ENCODE results near the gene FARP1.

The FARP1 gene

DNA sequence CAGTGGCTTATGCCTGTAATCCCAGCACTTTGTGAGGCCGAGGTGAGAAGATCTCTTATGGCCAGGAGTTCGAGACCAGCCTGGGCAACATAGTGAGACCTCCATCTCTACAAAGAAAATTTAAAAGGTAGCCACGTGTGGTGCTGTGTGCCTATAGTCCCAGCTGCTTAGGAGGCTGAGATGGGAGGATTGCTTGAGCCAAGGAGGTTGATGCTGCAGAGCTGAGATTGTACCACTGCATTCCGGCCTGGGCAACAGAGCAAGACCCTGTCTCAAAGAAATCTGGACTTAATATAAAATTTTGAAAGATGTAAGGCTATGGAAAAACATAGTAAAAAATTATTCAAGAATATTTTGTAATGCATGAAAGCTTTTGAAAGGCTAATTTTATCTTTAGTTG lies 99.5 kb downstream of the FARP1 start:
- H3K9me3 ChIP-seq (ENCODE audit: insufficient read depth, low read depth, low read length) = no peaks in the 10 kb centered on the region
- no peak overlapping the region for H3K9ac ChIP-seq (ENCODE audit: low read depth, low read length)
- no peaks in the 10 kb centered on the region for H3K36me3 ChIP-seq (ENCODE audit: insufficient read depth, low read length)
- H3K27ac ChIP-seq (ENCODE audit: low read depth, low read length) = no peak overlapping the region
- WGBS = 94% methylated on average over 4 of the region's 4 CpGs
- no peak overlapping the region for H3K4me3 ChIP-seq (ENCODE audit: low read length)
- H3K27me3 ChIP-seq (ENCODE audit: insufficient read depth, low read length) = no peaks in the 10 kb centered on the region
- peaks cover 14% of the 10 kb centered on the region for H3K4me1 ChIP-seq (ENCODE audit: insufficient read depth, low read length)

GRCh38 chr13:98243929-98244272 lies 101.0 kb downstream of the FARP1 start:
- H3K9ac ChIP-seq (ENCODE audit: low read depth, low read length) = no peak overlapping the region
- no peaks in the 10 kb centered on the region for H3K36me3 ChIP-seq (ENCODE audit: insufficient read depth, low read length)
- H3K27ac ChIP-seq (ENCODE audit: low read depth, low read length) = no peak overlapping the region
- H3K9me3 ChIP-seq (ENCODE audit: insufficient read depth, low read depth, low read length) = no peaks in the 10 kb centered on the region
- no peak overlapping the region for H3K4me3 ChIP-seq (ENCODE audit: low read length)
- no peaks in the 10 kb centered on the region for H3K27me3 ChIP-seq (ENCODE audit: insufficient read depth, low read length)
- H3K4me1 ChIP-seq (ENCODE audit: insufficient read depth, low read length) = peaks cover 11% of the 10 kb centered on the region

DNA sequence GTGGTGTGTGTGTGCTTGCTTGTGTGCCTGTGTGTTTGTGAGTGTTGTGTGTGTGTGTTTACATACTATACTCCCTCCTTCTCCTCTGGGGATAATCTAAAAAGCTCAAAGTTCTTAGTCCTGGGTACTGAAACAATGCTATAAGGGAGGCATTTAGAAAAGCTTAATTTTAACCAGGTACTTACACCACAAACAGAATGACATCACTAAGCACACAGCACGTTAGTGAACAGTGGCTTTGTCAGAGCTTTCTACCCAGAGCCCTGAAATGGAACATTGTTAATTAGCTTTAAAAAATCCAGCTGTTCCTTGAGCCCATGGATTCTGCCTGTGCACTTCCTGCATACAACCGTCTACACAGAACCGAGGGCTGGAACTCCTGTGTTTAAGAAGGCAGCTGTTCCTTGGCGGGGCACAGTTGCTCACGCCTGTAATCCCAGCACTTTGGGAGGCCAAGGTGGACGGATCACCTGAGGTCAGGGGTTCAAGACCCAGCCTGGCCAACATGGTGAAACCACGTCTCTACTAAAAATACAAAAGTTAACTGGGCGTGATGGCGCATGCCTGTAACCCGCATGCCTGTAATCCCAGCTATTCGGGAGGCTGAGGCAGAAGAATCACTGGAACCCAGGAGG lies 103.8 kb downstream of the FARP1 start:
- 94% methylated on average over 11 of the region's 11 CpGs for WGBS
- no peaks in the 10 kb centered on the region for H3K4me1 ChIP-seq (ENCODE audit: insufficient read depth, low read length)
- no peaks in the 10 kb centered on the region for H3K9me3 ChIP-seq (ENCODE audit: insufficient read depth, low read depth, low read length)
- H3K27ac ChIP-seq (ENCODE audit: low read depth, low read length) = no peak overlapping the region
- H3K27me3 ChIP-seq (ENCODE audit: insufficient read depth, low read length) = no peaks in the 10 kb centered on the region
- H3K4me3 ChIP-seq (ENCODE audit: low read length) = no peak overlapping the region
- H3K9ac ChIP-seq (ENCODE audit: low read depth, low read length) = no peak overlapping the region
- H3K36me3 ChIP-seq (ENCODE audit: insufficient read depth, low read length) = no peaks in the 10 kb centered on the region

GRCh38 chr13:98251708-98252107 lies 108.8 kb downstream of the FARP1 start:
- Histone ChIP-seq H3K9ac (ENCODE audit: low read depth, low read length) (no peak overlapping the region), H3K27ac (ENCODE audit: low read depth, low read length) (no peak overlapping the region), H3K36me3 (ENCODE audit: insufficient read depth, low read length) (no peaks in the 10 kb centered on the region), H3K4me3 (ENCODE audit: low read length) (no peak overlapping the region), H3K4me1 (ENCODE audit: insufficient read depth, low read length) (peaks cover 10% of the 10 kb centered on the region; the same call in 1 of the 2 replicates), H3K27me3 (ENCODE audit: insufficient read depth, low read length) (no peaks in the 10 kb centered on the region), H3K9me3 (ENCODE audit: insufficient read depth, low read depth, low read length) (no peaks in the 10 kb centered on the region)
- 95% methylated on average over 6 of the region's 7 CpGs for WGBS

DNA sequence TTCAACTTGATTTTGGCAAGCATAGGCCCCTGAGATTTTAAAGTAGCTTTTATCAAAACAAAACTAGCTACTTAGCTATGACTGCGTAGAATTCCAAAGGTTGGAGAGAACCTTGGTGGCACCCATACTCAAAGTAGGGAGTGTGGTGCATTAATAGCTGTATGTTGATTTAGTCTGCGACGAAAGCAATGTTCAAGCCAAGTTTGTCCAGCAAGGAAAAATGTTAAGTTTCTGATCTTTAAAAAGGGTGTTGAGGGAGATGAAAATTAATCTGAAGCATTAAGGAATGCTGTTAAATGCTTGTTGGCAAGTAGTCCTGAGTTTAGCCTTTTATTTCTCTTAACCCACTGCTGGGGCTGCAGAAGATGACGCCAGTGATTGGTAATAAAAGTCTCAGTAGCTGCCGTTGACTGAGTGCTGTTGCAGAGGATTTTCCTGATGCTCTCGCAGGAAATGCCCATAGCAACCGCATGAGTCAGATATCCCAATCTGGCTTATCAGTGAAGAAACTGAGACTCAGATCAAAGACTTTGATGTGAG lies 110.1 kb downstream of the FARP1 start:
- WGBS = 89% methylated on average over 7 of the region's 7 CpGs
- no peak overlapping the region for H3K4me3 ChIP-seq (ENCODE audit: low read length)
- no peaks in the 10 kb centered on the region for H3K9me3 ChIP-seq (ENCODE audit: insufficient read depth, low read depth, low read length)
- no peaks in the 10 kb centered on the region for H3K27me3 ChIP-seq (ENCODE audit: insufficient read depth, low read length)
- H3K27ac ChIP-seq (ENCODE audit: low read depth, low read length) = no peak overlapping the region
- H3K9ac ChIP-seq (ENCODE audit: low read depth, low read length) = no peak overlapping the region
- H3K36me3 ChIP-seq (ENCODE audit: insufficient read depth, low read length) = no peaks in the 10 kb centered on the region
- H3K4me1 ChIP-seq (ENCODE audit: insufficient read depth, low read length) = peaks cover 10% of the 10 kb centered on the region; the same call in 1 of the 2 replicates

GRCh38 chr13:98253526-98253925 lies 110.6 kb downstream of the FARP1 start:
- WGBS = 88% methylated on average over 6 of the region's 7 CpGs
- H3K9ac ChIP-seq (ENCODE audit: low read depth, low read length) = no peak overlapping the region
- H3K27ac ChIP-seq (ENCODE audit: low read depth, low read length) = no peak overlapping the region

GRCh38 chr13:98254513-98254912 lies 111.6 kb downstream of the FARP1 start:
- Histone ChIP-seq H3K27ac (ENCODE audit: low read depth, low read length) (no peak overlapping the region), H3K4me1 (ENCODE audit: insufficient read depth, low read length) (peaks cover 10% of the 10 kb centered on the region; the same call in 1 of the 2 replicates), H3K9ac (ENCODE audit: low read depth, low read length) (no peak overlapping the region), H3K9me3 (ENCODE audit: insufficient read depth, low read depth, low read length) (no peaks in the 10 kb centered on the region), H3K27me3 (ENCODE audit: insufficient read depth, low read length) (no peaks in the 10 kb centered on the region), H3K36me3 (ENCODE audit: insufficient read depth, low read length) (no peaks in the 10 kb centered on the region), H3K4me3 (ENCODE audit: low read length) (no peak overlapping the region)
- 96% methylated on average over 2 of the region's 2 CpGs for WGBS

More at GRCh38 chr13:98253526-98253925, 110.6 kb downstream of the FARP1 start:
- Histone ChIP-seq H3K9me3 (ENCODE audit: insufficient read depth, low read depth, low read length) (no peaks in the 10 kb centered on the region), H3K36me3 (ENCODE audit: insufficient read depth, low read length) (no peaks in the 10 kb centered on the region), H3K27me3 (ENCODE audit: insufficient read depth, low read length) (no peaks in the 10 kb centered on the region), H3K4me1 (ENCODE audit: insufficient read depth, low read length) (peaks cover 10% of the 10 kb centered on the region; the same call in 1 of the 2 replicates), H3K4me3 (ENCODE audit: low read length) (no peak overlapping the region)

- WGBS = 91% methylated on average over 3 of the region's 4 CpGs
- Histone ChIP-seq H3K9ac (ENCODE audit: low read depth, low read length) (no peak overlapping the region), H3K27ac (ENCODE audit: low read depth, low read length) (no peak overlapping the region), H3K36me3 (ENCODE audit: insufficient read depth, low read length) (no peaks in the 10 kb centered on the region), H3K4me1 (ENCODE audit: insufficient read depth, low read length) (peaks cover 13% of the 10 kb centered on the region), H3K4me3 (ENCODE audit: low read length) (no peak overlapping the region), H3K27me3 (ENCODE audit: insufficient read depth, low read length) (no peaks in the 10 kb centered on the region), H3K9me3 (ENCODE audit: insufficient read depth, low read depth, low read length) (no peaks in the 10 kb centered on the region)
These were observed 115.3 kb downstream of the FARP1 start for GRCh38 chr13:98258226-98258625.

DNA sequence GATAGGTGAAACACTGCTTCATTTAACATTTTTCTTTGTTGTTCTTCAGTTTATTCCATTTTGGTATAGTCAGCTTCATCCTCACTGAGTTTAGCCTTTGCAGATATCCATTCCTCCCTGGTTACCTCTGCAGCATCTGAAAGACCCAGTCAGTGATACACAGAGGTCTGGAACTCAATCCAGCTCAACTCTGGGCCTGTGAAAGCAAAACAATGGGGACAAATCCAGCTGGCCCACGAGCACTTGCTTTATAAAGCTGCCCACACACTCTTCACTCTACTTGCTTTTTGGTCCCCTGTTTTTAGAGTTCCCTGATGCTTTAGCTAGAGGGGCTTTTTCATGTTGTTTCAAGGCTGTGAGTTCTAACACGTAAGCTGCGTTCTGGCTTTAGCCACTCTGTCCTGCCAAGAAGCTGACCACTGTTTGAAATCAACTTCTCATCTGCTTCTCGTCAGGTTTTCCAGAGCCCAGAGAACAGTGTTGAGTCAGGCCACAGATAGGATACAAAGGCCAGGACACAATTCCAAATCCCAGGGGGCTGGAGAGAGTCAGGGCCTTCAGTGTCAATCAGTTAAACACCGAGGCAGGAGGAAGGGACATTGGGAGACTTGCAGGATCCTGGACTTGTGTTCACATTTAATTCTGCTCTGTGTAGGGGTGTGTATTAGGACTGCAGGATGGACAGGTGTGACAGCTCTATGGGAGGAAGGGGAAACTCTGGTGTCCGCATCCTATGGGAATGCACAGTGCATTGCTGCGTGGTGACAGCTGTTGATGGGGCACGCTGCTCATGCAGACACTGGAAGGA lies 117.7 kb downstream of the FARP1 start:
- Histone ChIP-seq H3K9me3 (ENCODE audit: insufficient read depth, low read depth, low read length) (no peaks in the 10 kb centered on the region), H3K9ac (ENCODE audit: low read depth, low read length) (no peak overlapping the region), H3K4me3 (ENCODE audit: low read length) (no peak overlapping the region), H3K27ac (ENCODE audit: low read depth, low read length) (no peak overlapping the region), H3K36me3 (ENCODE audit: insufficient read depth, low read length) (no peaks in the 10 kb centered on the region), H3K4me1 (ENCODE audit: insufficient read depth, low read length) (peaks cover 10% of the 10 kb centered on the region), H3K27me3 (ENCODE audit: insufficient read depth, low read length) (no peaks in the 10 kb centered on the region)
- 86% methylated on average over 8 of the region's 8 CpGs for WGBS

DNA sequence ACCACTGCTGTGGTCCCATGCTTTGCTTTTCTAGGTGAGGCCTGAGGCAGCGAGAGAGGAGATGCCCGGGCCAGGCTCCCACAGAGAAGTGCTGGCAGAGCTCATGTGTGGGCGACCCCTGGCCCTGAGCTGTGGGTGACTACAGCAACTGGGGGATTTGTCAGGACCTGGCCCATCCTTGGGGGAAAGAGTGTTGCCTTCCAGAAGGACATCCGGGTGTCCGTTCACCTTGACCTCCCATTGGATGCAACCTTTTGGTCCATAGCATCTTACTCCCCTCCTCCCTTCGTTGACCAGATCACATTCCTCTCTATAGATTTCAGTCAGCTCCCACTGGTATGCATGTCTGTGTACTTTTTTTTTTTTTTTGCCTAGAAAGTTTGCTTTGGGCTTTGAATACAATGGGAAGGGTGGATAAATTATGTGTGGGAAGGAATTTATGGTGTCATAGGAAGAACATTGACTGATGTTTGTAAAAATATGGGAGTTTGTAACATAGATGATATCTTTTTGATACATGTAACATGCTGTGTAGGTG lies 118.3 kb downstream of the FARP1 start:
- Histone ChIP-seq H3K4me3 (ENCODE audit: low read length) (no peak overlapping the region), H3K36me3 (ENCODE audit: insufficient read depth, low read length) (no peaks in the 10 kb centered on the region), H3K9ac (ENCODE audit: low read depth, low read length) (no peak overlapping the region), H3K27ac (ENCODE audit: low read depth, low read length) (no peak overlapping the region), H3K9me3 (ENCODE audit: insufficient read depth, low read depth, low read length) (no peaks in the 10 kb centered on the region), H3K27me3 (ENCODE audit: insufficient read depth, low read length) (no peaks in the 10 kb centered on the region), H3K4me1 (ENCODE audit: insufficient read depth, low read length) (peaks cover 4% of the 10 kb centered on the region)
- WGBS = 90% methylated on average over 6 of the region's 6 CpGs

- H3K9ac ChIP-seq (ENCODE audit: low read depth, low read length) = no peak overlapping the region
- H3K36me3 ChIP-seq (ENCODE audit: insufficient read depth, low read length) = no peaks in the 10 kb centered on the region
- H3K4me3 ChIP-seq (ENCODE audit: low read length) = no peak overlapping the region
- 95% methylated on average over 5 of the region's 5 CpGs for WGBS
- no peaks in the 10 kb centered on the region for H3K27me3 ChIP-seq (ENCODE audit: insufficient read depth, low read length)
- H3K27ac ChIP-seq (ENCODE audit: low read depth, low read length) = no peak overlapping the region
- H3K9me3 ChIP-seq (ENCODE audit: insufficient read depth, low read depth, low read length) = no peaks in the 10 kb centered on the region
- peaks cover 3% of the 10 kb centered on the region for H3K4me1 ChIP-seq (ENCODE audit: insufficient read depth, low read length)
These were observed 119.4 kb downstream of the FARP1 start for GRCh38 chr13:98262292-98262691.

All from HUES64 (cell line).